Nephron progenitor cell (in vitro differentiated cells): ENCODE results near the gene PEX5.

Experiments used
- DNase-seq: peaks from one replicate; pipeline ENCODE4 v3.0.0; 2021
- H3K27ac Mint-ChIP-seq: 2 replicates; pipeline ENCODE4 v1.8.0; 2021; ENCODE audit warnings: mild to moderate bottlenecking, moderate library complexity, mixed read lengths
- H3K27me3 Mint-ChIP-seq: 2 replicates; pipeline ENCODE4 v1.8.0; 2021; ENCODE audit warnings: mild to moderate bottlenecking, low read depth, mixed read lengths; ENCODE audit not compliant: poor library complexity
- H3K36me3 Mint-ChIP-seq: 2 replicates; pipeline ENCODE4 v1.8.0; 2021; ENCODE audit warnings: low read depth, mixed read lengths
- H3K4me1 Mint-ChIP-seq: 2 replicates; pipeline ENCODE4 v1.8.0; 2021; ENCODE audit warnings: mixed read lengths
- H3K4me3 Mint-ChIP-seq: 2 replicates; pipeline ENCODE4 v1.8.0; 2021; ENCODE audit warnings: mild to moderate bottlenecking, moderate library complexity, mixed read lengths
- H3K9me3 Mint-ChIP-seq: 2 replicates; pipeline ENCODE4 v1.8.0; 2021; ENCODE audit warnings: mild to moderate bottlenecking, moderate library complexity, mixed read lengths
- CTCF ChIP-seq: fragments of 200-600 bp; sonication (generic); IDR thresholded peaks from 2 replicates; pipeline ENCODE4 v1.5.0; 2021; ENCODE audit warnings: antibody characterized with exemption

The PEX5 gene

GRCh38 chr12:7189398-7190267, at the start of gene PEX5:
PEX5 (plus strand) TSS chr12:7189686; CDS start chr12:7190378, 692 bp downstream.
- H3K27ac Mint-ChIP-seq: peak within 1 kb of the TSS; percentile 92

GRCh38 chr12:7141351-7142005, 48.0 kb upstream of the PEX5 start:
- Mint-ChIP-seq H3K36me3 (peaks cover 71% of the 10 kb centered on the region), H3K27ac (no peak overlapping the region), H3K4me3 (no peak overlapping the region), H3K27me3 (peaks cover 3% of the 10 kb centered on the region), H3K9me3 (no peaks in the 10 kb centered on the region), H3K4me1 (no peaks in the 10 kb centered on the region)
- no peak for TF ChIP-seq CTCF
- no peak for DNase-seq

More at GRCh38 chr12:7189398-7190267, at the start of gene PEX5:
- H3K9me3 Mint-ChIP-seq: no peaks in the 10 kb centered on the region
- peaks cover 30% of the 10 kb centered on the region for H3K36me3 Mint-ChIP-seq
- peak; percentile 83 for DNase-seq
- peak within 1 kb of the TSS; percentile 94 for H3K4me3 Mint-ChIP-seq
- no peak for TF ChIP-seq CTCF
- no peaks in the 10 kb centered on the region for H3K27me3 Mint-ChIP-seq
- peaks cover 55% of the 10 kb centered on the region for H3K4me1 Mint-ChIP-seq

GRCh38 chr12:7142056-7142644, 47.3 kb upstream of the PEX5 start:
- DNase-seq: peak; percentile 65
- no peak overlapping the region for H3K4me3 Mint-ChIP-seq
- no peaks in the 10 kb centered on the region for H3K4me1 Mint-ChIP-seq
- H3K27ac Mint-ChIP-seq: no peak overlapping the region
- H3K27me3 Mint-ChIP-seq: peaks cover 3% of the 10 kb centered on the region
- H3K36me3 Mint-ChIP-seq: peaks cover 72% of the 10 kb centered on the region
- peak; percentile 61 for TF ChIP-seq CTCF
- no peaks in the 10 kb centered on the region for H3K9me3 Mint-ChIP-seq

- Mint-ChIP-seq H3K27me3 (peaks cover 3% of the 10 kb centered on the region), H3K9me3 (no peaks in the 10 kb centered on the region), H3K4me3 (no peak overlapping the region), H3K27ac (no peak overlapping the region), H3K4me1 (no peaks in the 10 kb centered on the region), H3K36me3 (peaks cover 68% of the 10 kb centered on the region)
- TF ChIP-seq CTCF: no peak
- DNase-seq: no peak
These were observed 46.5 kb upstream of the PEX5 start for GRCh38 chr12:7142809-7143465.

GRCh38 chr12:7143564-7143963, 45.9 kb upstream of the PEX5 start:
- peaks cover 3% of the 10 kb centered on the region for H3K27me3 Mint-ChIP-seq
- peaks cover 67% of the 10 kb centered on the region for H3K36me3 Mint-ChIP-seq
- H3K4me1 Mint-ChIP-seq: no peaks in the 10 kb centered on the region
- no peak overlapping the region for H3K27ac Mint-ChIP-seq
- H3K9me3 Mint-ChIP-seq: no peaks in the 10 kb centered on the region
- no peak for DNase-seq
- H3K4me3 Mint-ChIP-seq: no peak overlapping the region
- no peak for TF ChIP-seq CTCF
